GM18499 (cell line): Measurements from ENCODE around the gene FAM219A.

Experiments used
- ATAC-seq: cut with Tn5 transposase; IDR thresholded peaks from one replicate; pipeline ENCODE4 v1.9.1; 2021; ENCODE audit warnings: moderate number of reproducible peaks; ENCODE audit not compliant: insufficient read depth, unreplicated experiment

Gene FAM219A

DNA sequence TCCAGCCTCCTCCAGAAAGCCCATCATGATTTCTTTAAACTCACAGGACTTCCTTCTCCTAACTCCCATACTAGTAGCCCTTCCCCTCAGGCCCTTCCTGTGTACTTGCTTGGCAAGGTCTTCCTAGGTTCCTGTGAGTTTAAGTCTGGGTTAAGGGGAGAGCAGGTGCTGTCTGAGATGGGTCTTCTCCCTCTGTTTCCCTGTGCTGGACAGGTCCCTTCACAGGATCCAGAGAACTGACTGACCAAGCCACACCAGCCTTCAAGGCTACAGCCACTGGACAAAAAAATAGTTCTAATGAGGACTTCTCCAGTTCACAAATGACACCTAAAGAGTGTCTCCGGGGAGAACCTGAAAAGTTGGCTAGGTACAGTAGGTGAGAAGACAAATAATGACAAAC lies 52.2 kb downstream of the FAM219A start:
- no peak for ATAC-seq

DNA sequence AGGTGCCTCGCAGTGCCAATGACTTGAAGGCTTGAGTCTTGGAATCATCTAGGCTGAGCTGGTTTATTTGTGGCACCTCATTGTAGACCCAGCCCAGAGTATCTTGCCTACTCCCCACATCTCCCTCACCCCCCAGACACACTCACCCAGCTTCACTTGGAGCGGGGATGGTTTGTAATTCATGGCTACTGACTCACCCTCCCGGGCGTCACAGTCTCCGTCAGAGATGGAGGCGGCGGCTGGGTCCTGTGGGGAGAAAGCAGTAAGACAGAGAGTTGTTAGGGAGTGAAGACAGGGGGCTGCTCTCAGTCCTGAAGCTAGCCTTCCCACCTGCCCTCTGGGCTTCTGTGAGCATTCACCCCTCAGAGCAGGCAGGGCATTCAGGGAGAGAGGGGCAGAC lies 52.7 kb downstream of the FAM219A start:
- no peak for ATAC-seq

DNA sequence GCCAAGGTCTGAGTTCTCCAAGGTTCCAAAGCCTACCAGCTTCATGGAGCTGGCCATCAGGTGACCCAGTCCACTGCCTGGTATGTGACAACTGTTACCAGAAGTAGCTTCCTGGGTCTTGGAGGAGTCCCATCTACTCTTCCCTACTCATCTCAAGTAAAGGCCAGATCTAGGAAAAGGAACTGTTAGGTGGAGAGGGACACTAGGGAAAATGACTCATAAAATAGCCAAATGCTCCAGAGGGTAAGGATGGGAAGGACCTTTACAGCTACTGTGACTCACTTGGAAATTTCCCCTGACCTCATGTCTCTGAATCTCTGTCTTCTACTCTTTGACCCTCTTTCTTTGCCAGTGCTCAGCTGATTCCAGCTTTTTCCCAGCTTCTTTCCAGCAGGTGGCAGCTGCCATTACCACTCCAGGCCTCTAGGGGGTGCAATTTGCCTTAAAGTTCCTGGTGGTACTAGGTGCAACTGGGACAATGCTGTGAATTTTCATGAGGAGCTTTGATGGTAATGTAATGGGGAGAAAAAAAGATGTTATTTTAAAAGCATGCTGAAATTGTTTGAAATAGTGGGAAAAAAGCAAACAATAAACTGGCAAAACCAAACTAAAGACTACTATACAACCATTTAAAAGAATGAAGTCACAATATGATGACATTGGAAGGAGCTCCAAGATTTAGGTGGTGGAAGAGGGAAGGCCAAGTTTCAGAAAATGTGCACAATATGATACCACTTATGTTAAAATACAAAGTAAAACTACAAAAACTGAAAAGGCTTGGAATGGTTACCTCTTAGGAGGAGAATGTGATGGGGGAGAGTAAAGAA lies 54.6 kb downstream of the FAM219A start:
- no peak for ATAC-seq

DNA sequence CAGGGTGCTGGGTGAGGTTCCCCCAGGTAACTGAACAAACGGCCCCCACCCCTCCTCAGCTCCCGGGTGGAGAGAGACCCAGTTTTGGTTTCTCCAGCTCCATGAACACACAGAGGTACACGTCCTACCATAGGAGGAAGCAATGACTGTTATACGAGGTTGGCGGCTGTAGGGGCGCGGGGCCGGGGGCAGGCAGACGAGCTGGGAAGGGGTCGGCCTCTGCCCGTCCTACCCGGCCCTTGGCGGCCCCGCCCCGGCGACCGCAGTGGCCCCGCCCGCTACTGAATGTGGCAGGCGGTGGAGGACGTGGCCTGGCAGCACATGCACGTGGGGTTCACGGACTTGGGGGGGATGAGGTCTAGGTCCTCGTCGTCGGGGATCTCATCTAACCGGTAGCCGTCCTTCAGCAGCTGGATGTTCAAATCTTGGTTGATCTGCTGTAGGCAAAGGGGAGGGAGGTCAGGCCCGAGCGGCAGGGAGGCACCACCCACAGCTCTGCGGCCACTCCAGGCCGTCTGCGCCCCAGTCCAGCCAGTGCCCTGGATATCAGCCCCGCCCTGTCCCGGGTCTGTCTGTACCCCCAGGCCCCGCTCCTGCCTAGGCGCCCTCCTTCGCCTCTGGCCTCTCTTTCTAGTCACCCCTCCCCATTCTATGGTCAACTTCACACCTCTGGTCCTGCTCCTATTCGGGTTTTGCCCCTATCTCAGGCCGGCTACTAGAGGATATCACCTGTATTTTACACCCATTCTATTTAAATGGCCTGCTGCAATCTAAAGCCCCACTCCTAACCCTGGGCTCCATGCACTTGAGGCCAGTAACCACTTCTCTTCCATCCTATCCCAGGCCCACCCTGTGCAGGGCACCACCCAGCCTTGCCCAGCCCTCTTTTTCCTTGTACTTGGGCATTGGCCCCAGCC lies 57.4 kb downstream of the FAM219A start:
- no peak for ATAC-seq

DNA sequence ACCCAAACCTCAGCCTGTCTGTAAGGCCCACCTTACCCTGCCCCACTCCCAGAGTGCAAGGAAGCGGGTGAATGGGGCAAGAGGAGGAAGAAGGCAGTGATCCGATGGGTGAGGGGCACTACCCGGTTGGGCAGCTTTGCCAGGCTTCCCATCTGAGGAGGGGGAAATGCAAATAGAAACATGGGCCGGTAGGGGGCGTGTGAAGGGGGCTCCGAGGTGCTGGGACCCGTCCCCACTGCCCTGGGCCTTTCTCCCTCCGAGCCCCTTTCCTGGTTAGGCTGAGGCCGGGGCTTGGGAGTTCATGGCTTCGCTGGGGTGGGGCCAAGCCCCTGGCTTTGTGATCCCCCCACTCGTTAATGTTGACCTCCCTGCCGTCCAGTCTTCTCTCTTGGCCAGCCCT lies 58.1 kb downstream of the FAM219A start:
- ATAC-seq: no peak

DNA sequence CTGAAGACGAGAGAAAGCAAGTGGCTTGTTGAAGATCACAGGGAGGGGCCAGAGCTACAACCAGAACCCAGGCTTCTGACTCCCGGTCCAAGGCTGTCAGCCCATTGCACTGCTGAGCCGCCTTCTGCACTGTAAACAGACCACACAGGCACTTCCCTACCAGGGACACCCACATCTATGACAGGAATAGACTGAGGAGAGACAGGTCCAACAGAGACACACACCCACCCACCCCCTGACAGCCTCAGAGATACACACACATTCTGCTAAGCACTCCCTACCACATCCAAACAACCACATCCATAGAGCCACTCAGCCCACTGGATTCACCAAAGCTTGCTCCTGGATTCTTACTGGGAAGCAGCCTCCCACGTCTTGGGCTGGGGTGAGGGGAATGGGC lies 58.6 kb downstream of the FAM219A start:
- ATAC-seq: no peak

DNA sequence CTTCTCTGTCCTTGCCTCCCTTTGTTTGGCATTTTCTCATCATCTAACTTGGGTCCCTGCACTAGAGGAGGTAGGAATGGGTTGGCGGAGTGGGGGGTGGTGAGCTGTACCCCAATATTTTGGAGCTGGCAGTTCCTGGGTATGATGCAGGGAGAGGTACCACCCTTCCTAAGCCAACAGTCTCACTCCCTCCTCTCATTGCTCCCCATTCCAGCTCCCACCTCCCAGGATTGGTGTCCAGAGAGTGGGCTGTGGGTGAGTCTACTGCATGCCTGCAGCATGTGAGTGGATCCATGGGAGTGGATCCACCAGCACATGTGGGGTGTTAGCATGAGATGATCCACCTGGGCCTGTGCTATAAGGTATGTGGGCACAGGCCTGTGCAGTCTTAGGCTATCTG lies 59.5 kb downstream of the FAM219A start:
- ATAC-seq: no peak

DNA sequence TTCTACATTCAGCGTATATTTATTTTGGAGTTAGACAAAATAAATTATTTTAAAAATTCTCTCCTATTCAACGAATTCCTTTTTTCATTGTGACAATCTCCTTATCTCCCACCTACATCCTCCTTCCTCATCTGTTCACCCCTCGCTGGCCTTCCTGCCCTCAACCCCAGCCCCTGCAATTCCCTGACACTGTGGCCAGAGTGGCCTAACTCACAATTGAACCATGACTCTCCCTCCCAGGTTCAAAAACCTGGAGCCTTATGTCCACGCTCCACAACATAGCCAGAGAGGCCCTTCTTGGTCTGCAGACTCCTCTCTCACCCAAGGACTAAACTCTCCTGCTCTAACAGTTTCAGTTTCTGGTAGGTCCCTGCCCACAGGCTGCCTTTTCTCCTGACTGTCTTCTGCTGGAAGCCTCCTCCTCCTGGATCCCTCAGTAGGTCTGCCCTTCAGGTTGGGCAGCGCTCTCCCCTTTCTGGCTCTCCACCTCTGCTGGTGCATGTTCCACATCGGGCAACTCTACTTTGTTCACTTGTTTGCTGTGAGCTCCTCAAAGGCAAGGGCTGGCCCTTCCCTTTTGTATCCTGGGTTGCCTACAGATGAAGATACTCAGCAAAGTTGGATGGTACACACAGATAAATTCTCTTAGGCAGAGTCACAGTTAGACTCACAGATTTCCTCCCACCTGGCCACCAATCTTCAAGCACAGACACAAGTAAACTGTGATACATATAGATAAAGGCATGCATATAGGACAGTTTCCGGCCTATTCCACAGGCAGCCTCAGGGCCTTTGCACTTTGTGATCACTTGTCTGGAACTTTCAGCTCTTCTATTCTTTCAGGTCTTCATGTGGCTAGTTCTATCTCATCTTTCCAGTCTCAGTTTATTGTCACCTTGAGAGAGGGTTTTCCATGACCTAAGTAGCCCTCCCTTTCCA lies 61.8 kb downstream of the FAM219A start:
- no peak for ATAC-seq

DNA sequence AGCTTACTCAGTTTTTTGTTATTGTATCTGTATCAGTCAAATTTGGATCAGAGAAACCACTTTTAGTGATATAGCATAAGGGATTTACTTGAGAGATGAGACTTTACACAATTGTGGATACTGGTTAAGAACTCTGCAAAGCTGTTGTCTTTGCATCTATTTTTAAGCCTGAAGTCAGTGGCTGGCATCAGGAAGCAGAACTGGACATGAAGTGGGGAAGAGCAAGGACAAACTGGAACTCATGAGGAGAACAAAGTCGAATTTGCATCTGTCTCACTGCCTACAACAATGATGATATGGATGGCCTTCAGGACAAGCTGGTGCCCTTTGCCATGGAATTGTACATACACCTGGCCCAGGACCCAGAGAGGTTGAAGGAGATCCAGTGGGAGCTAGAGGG lies 65.9 kb downstream of the FAM219A start:
- no peak for ATAC-seq

DNA sequence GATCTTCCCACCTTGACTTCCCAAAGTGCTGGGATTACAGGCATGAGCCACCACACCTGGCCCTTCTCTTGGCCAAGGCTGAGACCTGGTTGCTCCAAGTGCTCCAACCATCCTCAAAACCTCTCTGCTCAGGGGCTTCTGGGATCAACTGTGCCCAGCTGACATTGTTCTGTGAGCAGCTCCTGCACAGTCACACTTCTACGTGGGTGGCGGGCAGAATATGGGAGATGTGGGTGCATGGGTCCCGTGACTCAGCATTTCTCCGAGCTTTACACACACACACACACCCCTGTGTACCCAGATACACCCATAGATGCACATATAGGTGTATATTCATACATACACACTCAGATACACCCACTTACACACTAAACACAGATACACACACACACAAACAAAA lies 71.1 kb downstream of the FAM219A start:
- no peak for ATAC-seq

DNA sequence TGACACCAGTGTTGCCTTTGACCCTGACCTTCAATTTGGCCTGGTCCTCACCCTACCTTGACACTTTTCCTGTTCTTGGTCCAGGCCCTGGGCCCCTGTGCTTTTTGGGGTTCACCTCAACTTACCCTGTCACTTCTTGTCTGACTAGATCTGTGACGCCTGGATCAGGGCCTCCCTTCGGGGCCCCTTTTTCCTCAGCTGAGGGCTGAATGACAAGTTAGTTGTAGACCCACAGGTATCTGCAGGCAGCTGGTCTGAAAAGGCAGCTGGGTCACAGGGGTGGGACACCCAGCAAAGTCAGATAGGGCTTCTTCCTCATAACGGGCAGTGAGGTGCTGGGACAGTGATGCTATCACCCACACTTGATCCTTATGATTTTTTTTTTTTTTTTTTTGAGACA lies 71.7 kb downstream of the FAM219A start:
- ATAC-seq: no peak

DNA sequence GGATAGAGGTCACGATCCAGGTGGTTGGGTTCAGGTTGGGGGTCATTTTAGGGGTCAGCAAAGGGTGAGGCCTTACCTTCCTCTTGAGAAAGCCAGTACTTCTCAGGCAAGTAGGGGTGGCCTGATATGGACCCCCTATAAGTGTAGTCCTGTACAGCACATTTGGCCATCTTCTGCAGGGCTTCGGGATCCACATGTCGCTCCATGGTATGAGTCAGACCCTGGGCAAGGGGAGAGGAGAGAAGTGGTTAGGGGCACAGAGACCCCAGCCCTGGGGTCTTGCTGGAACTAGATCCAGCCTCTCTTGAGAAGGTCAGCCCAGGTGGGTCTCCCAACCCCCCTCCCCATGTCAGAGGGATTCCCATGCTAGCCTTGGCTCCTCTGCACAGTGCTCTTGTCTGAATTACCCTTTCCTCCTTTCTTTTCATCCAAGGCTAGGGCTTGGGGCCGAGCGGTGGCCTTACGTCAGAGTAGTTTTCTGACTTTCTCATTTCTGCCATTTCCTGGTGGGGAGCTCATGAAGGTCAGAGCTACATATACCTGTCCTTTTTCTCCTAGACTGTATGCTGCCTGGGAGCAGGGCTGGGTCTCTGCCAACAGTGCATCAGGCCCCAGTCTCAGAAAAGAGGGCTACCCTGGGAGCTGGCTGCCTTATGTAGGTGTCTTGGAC lies 72.7 kb downstream of the FAM219A start:
- no peak for ATAC-seq

DNA sequence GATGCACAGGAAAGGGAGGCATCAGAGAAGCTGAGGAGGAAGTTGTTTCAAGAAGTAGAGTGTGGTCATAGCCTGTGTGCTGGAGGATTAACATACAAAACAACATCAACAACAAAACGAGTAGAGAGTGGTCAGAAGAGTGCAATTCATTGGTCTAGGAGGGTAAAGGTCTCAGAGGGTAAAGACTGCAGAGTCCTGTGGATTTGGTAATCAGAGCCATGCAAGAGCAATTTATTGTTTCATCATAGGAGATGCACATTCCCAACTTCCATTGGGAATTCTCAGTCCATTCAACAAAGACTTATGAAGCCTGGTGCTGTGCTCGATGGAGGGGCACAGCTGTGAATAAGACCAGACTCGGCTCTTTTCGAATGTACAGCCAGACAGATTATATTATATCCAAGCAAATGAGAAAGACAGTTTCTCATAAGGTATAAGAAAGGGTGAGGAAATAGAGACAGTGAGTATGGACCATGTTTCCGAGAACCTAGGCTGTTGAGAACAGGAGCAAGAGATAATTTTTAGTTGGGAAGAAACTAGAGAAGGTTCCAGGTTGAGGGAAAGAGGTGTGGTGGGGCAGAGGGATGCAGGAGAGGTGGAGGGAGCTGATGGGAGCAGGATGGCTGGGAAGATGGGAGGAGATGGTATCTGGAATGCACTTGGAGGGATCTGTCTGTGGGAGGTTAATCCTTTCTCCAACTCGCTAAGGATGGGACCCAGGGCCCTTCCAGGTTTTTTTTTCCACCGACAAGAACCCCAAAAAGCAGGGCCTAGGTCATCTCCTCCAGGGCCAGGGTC lies 73.8 kb downstream of the FAM219A start:
- ATAC-seq: no peak

DNA sequence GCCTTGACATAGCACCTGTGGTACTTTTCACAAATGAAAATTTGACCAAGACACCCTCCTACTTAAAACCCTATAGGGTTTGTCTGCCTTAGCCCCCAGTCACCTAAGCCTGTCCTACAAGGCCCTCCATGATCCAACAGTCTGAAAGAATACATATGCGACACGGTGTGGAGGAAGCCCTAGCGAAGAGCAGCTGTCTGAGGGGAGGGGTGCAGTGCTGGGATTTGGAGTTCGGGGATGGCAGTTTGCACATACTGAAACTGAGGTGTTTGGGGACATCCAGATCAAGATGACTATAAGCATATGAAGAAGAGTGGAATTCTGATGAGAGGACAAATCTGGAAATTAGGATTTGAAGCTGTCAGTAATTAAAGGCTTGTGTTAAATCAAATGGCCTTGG lies 74.5 kb downstream of the FAM219A start:
- no peak for ATAC-seq

DNA sequence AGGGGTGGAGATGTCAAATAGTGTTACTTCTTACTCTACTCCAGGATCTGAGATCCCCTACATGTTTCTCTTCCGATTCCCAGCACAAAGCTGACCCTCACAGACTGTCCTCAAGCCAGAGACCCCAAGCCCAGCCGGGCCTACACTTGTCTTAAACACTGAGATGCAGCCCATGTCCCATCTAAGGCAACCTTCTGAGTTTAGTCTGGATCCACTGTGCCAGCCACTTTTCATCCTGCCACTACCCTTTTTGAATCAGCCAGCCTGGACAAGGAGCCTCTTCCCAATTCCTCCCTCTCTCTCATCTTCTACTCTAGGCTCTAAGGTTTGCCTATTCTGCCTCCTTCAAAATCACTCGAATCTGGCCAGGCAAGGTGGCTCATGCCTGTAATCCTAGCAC lies 75.5 kb downstream of the FAM219A start:
- no peak for ATAC-seq

DNA sequence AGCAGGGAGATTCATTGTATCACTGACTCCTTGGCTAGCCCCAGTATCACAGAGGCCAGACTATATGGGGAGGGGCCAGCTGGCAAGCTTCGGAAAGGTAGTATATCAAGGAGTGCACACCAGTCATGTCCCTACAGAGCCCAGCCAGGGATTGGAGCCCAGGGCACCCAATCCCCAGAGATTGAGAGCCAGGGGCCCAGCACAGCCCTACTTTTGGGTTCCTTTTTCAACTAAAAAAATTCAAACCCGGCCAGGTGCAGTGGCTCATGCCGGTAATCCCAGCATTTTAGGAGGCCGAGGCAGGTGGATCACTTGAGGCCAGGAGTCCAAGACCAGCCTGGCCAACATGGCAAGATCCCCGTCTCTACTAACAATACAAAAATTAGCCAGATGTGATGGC lies 76.3 kb downstream of the FAM219A start:
- no peak for ATAC-seq

DNA sequence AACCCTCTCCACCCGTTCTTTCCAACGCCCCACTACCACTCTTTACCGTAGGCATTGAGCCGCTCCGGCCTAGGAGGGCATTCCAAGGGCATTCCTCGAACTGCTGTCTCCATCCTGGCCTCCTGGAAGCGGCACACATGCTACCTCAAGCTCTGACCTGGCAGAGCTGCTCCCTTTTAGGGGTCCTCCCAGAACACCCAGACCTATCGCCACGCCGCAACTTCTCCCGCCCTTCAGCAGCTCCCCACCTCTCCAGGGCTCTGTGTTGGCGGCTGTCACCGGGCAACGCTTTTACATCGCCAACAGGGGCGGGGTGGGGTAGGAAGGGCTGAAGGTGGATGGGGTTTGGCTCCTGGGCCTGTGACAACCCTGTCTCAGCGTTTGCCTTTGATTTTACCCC lies 77.0 kb downstream of the FAM219A start:
- no peak for ATAC-seq

DNA sequence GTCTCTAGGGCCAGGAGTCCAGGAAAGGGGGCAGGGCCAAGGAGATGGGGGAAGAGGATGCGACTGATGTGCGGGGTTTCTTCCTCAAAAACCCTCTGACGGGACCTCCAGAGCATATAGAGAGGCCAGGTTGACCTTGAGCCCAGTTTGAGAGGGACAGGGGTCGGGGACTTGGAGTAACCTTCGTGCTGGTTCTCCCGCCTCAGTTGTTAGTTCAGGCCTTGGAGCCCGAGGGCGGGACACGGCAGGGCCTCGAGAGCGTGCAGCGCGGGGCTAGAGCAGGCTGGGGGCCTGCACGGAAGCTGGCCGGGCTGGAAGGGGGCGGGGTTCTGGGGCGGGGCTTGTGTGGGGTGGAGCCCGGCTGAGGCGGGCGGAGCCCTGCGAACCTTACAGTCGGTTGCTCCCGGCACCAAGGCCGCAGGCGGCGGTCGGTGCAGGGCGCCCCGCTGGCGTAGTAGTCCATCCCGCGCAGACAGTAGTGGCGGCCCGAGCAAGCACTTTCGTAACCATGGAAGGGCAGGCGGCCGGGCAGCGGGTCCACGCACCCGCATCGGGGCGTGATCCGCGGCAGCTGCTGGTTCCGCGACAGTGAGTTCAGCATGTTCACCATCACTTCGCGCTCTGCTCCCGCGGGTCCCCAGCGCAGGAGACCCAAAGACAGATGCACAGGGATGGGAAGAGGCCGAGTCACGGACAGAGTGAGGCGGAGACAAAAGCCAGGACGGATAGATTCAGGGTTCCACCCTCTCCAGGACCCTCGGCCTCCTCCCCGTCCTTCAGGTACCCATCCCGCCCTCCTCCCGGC lies 77.7 kb downstream of the FAM219A start:
- ATAC-seq: no peak
